ENCODE results near the gene C16orf78.

C16orf78 gene

DNA sequence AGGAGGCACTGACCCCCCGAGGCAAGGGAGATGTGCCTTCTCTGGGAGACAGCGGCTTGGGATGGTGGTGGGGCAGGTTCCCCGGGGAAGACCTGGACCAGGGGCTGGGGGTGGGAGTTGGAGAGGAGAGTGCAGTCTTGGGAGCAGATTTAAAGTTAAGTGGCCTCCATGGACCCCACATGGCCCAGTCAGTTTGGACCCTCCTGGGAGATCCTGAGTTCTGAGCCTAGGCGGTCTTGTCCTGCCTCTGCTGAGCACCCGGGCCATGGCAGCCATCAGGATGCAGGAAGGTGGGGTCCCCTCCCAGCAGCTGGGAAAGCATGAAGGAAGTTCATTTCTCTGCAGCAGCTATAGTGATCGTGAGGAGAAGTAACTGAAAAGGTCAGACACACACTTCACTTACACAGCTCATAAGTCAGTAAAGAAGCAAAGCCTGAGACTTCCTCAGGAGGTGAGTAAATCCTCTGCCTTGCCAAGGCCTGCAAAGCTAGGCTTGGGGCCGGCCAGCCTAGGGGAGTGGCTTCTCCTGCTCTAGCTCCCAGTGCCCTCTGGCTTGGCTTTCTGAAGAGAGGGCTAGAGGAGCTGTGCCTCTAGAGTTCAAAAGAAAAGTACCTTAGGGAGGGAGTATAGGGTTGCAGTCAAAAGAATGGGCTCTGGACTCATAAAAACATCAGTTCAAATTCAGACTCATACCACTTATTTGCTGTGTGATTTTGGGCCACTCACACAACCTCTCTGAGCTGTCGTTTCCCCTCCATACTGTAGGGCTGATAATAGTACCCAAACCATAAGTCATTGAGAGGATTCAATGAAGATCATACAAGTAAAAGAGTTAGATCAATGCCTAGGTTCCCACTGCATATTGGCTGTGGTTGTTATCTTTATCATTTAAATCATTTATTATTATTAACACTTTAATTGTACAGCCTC lies 31.0 kb upstream of the C16orf78 start:
- no peak for TF ChIP-seq POLR2A (IDR thresholded peaks at IDR 0.05; ENCODE audit: low read depth, low read length)
- FAIRE-seq, result no peak
- no peak for DNase-seq (ENCODE audit: insufficient read length, low spot score)

DNA sequence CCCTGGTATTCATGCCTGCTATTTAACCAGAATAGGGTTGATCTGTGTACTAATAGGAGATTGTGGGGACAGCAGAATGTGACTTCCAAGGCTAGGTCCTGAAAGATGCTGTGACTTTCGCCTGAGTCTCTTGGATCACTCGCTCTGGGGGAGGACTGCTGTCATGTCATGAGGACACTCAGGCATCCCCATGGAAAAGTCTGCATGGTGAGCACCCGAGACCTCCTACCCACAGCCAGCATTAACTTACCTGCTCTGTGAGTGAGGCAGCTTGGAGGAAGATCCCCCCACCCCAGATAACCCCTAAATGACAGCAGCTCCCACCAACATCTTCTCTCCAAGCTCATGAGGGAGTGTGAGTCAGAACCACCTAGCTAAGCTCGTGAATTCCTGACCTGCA lies 30.3 kb upstream of the C16orf78 start:
- DNase-seq (ENCODE audit: insufficient read length, low spot score) (no peak), FAIRE-seq (no peak)
- TF ChIP-seq POLR2A (IDR thresholded peaks at IDR 0.05; ENCODE audit: low read depth, low read length), result no peak

DNA sequence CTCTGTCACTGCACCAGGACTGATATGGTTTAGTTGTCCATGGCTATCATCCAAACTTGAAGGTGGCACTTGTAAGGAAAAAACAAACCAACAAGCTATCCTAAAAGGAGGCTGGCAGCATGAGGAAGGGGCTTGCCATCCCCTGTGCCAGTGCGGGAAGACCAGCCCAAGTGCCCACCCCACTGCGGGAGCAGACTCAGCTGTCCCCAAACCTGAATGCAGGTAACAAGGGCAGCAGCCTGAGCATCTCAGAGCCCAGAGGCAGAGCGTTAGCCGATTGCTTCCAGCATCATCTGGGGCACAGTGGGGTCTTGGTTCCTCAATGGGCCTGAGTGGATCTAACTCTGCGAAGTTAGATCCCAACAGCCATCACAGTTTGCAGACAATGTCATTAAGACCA lies 29.2 kb upstream of the C16orf78 start:
- no peak for TF ChIP-seq POLR2A (IDR thresholded peaks at IDR 0.05; ENCODE audit: low read depth, low read length)
- DNase-seq (ENCODE audit: insufficient read length, low spot score), result no peak
- no peak for FAIRE-seq

DNA sequence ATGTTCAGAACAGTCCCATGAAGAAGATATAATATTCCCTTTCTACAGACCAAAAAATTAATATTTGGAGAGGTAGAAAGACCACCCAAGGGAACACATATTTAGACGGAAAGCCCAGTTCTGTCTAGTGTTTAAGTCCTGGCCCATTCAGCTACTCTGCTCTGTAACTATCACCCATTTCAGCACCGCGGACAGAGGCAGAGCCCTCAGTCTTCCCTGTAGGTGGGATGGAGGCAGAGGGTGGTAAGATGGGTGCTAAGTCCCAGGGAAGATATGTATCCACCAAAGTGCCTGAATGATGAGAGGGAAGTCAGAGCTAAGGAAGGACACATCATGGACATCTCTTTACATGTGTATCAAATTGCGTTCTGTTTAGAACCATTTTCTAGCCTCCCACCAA lies 27.8 kb upstream of the C16orf78 start:
- TF ChIP-seq POLR2A (IDR thresholded peaks at IDR 0.05; ENCODE audit: low read depth, low read length), result no peak
- DNase-seq (ENCODE audit: insufficient read length, low spot score) (peak; percentile 21), FAIRE-seq (no peak)

DNA sequence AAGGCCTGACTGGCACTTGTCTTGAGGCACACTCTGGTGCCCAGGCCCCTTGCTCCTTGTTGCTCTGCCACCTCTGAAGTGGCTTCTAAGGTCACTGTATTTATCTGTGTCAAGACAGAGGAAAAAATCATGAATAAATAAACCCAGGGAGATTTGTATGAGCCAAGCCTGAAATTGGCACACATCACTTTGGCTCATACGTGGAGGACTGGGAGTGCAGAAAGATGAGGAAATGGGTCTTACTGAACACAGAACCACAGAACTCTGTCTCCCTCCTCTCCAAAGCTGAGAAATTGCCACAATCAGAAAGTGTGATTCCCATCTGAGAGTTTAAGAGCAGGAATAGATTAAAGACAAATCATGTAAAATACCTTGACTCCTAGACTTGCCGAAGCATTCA lies 27.1 kb upstream of the C16orf78 start:
- TF ChIP-seq POLR2A (IDR thresholded peaks at IDR 0.05; ENCODE audit: low read depth, low read length), result no peak
- DNase-seq (ENCODE audit: insufficient read length, low spot score), result no peak
- FAIRE-seq, result no peak

DNA sequence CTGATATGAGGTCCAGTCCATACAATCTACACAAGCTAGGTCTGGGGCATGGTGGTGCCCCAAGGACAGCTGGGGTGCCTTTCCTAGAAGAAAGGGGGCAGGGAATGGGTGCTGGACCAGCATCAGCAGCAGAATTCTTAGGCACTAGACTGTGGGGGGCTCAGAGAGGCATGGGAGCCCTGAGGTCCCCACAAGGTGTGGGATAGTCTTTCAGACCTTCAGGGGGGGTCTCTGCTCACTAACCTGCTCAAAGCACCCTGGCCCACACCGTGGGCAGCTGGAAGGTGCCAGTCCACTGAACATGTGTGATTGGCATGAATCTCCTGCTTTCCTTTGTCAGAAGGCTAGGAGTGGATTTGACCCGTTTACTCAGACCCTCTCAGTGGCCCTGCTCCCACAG lies 26.1 kb upstream of the C16orf78 start:
- FAIRE-seq (no peak), DNase-seq (ENCODE audit: insufficient read length, low spot score) (no peak)
- TF ChIP-seq POLR2A (IDR thresholded peaks at IDR 0.05; ENCODE audit: low read depth, low read length), result no peak

DNA sequence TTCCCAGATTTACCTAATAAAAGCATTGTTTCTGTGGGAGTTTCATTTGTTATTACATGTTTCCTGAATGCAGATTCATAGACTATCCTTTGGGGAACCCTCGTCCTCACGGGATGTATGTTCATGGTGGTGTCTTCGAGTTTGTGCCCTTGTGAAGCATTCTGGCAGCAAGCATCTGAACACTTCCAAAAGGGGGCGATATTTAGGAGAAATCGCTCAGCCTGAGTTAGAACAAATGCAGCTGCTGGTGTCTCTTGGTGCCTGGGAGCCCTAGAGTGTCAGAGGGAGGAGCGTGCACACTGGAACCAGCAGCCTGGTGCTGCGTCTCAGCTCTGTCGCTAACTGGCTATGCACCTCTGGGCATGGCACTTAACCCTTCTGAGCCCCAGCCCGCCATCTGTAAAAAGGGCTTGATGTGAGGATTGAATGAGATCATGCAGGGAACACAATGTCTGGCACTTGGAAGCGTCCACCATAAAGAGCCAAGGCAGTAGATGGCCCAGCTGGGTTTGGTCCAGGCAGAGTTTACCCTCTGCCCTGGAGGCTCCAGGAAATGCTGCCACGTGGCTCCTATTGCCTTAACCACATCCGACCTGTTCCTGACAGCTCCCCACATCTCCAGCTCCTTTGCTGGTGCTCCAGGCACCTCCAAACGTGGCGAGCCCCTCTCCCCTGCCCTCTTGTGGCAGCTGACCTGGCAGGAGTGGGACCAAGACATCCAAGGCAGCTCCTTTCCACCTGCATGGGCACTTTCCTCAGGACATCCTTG lies 25.0 kb upstream of the C16orf78 start:
- FAIRE-seq, result no peak
- no peak for TF ChIP-seq POLR2A (IDR thresholded peaks at IDR 0.05; ENCODE audit: low read depth, low read length)
- no peak for DNase-seq (ENCODE audit: insufficient read length, low spot score)

DNA sequence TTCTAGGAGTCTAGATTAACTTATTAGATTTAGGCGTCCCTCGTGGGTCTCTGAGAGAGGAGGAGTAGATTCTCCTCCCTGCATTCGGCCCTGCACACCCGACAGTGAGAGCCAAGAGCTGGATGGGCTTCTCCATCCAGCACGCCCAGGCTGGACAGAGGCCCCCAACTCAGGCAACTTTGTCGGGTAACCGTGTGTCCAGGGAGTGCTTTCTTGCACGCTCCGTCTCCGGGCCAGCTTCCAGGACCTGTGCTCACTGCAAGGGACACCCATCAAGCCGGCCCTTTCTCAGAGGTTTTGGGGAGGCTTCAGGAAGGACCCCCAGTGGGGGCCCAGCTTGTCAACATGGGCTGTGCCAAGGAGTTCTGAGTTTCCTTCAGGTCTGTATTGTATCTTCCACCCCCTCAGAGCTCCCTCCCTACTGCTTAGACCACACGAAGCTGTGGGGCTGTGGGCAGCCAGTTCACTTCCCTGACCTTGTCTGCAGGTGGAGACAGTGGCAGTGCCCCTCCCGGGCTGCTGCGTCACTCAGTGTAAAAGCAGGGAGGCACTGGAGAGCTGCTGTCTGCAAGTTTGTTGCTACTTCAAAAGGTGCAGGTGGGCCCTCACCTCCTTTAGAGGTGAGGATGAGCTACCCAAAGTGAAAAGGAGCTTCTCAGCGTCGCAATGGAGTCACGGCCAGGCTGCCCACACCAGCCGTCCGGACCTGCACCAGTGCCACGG lies 24.0 kb upstream of the C16orf78 start:
- TF ChIP-seq POLR2A (IDR thresholded peaks at IDR 0.05; ENCODE audit: low read depth, low read length), result no peak
- DNase-seq (ENCODE audit: insufficient read length, low spot score) (no peak), FAIRE-seq (no peak)

DNA sequence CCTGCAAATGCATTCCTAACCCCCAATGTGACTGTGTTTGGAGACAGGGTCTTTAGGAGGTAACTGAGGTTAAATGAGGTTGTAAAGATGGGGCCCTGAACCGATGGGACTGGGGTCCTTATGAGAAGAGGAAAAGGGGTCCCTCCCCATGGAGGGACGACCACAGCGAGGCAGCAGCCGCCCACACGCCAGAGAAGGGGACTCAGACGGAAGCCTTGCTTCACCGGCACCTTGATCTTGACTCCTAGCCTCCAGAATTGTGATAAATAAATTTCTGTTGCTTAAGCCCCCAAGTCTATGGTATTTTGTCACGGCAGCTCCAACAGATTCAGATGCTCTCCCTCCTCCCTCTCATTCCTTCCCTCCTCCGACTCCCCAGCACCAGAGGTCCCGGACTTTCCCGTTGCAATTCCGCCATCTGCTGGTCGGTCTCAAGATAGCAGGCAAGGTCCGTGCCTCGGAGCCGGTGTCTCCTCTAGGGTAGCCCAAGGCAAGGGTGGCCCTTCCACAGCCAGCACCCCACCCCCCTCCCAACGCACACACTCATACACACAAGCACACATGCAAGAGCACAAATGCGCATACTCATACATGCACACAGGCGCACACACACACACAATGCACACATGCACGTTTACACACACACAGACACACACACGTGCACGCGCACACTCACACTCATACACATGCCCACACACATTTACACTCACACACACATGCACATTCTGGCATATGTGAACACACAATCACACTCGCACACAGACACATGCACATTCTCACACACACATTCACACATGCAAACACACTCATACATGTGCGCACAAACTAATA lies 23.1 kb upstream of the C16orf78 start:
- no peak for TF ChIP-seq POLR2A (IDR thresholded peaks at IDR 0.05; ENCODE audit: low read depth, low read length)
- FAIRE-seq (no peak), DNase-seq (ENCODE audit: insufficient read length, low spot score) (peak; percentile 60)

DNA sequence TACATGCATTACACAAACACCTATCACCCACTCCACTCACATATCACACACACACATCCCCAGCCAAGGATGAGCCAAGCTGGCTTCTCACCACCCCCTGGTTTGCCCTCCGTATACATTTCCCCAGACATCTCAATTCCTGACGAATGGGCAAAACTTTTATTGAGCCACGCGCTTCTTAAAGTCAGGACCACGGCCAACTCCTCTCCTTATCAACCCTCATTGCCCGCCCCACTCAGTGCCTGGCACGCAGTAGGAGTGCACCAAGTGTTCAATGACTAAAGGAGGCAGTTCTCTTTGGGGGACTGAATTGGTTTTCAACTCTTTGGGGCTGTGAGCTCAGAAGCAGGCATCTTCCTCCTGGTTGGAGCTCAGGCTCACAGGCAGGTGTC lies 22.5 kb upstream of the C16orf78 start:
- FAIRE-seq (no peak), DNase-seq (ENCODE audit: insufficient read length, low spot score) (no peak)
- no peak for TF ChIP-seq POLR2A (IDR thresholded peaks at IDR 0.05; ENCODE audit: low read depth, low read length)

DNA sequence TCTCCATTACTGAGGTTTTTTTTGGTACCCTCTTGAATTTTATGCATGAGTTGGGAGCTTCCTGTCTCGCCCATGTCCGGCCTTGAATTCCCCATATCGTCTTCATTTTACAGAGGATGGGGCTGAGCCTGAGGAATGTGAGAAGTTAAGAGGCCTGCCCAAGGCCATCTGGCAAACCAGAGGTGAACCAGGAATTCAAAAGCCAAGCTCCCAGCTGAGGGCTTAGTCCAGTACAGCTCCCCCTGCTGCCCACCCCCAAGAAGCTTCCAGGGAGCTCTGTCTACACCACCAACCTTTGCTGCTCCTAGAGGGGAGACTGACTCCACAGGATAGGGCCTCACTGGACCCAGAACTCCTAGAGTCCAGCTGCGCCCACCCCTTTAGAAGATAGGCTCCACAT lies 20.7 kb upstream of the C16orf78 start:
- DNase-seq (ENCODE audit: insufficient read length, low spot score) (no peak), FAIRE-seq (no peak)
- no peak for TF ChIP-seq POLR2A (IDR thresholded peaks at IDR 0.05; ENCODE audit: low read depth, low read length)

DNA sequence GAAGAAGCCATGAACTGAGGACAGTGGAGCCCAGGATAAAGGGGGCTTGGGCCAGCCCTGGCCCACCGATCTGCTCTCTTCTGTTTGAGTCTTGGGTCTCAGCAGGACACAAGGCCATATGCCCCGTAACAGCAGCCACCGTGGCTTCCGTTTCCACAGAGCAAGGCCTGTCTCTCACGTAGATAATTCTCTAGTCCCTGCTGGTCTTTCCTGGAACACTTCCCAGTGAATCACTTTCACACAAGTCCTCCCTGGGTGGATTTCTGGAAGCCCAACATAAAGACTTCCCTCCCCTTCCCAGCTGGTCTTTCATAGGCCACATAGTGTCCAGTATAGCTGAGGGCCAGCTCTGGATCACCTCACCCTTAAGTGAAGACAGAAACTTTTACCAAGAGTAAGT lies 19.9 kb upstream of the C16orf78 start:
- DNase-seq (ENCODE audit: insufficient read length, low spot score) (no peak), FAIRE-seq (no peak)
- no peak for TF ChIP-seq POLR2A (IDR thresholded peaks at IDR 0.05; ENCODE audit: low read depth, low read length)

DNA sequence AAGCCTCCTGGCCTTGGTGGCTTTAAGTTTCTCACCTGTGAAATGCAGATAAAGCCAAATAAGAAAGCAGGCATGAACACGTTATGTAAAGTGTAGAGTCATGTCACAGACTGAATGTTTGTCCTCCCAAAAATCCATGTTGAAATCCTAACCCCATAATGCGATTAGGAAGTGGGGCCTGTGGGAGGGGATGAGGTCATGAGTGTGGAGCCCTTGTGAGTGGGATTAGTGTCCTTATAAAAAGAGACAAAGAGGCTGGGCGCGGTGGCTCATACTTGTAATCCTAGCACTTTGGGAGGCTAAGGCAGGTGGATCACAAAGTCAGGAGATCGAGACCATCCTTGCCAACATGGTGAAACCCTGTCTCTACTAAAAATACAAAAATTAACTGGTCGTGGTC lies 19.5 kb upstream of the C16orf78 start:
- DNase-seq (ENCODE audit: insufficient read length, low spot score), result no peak
- no peak for FAIRE-seq
- no peak for TF ChIP-seq POLR2A (IDR thresholded peaks at IDR 0.05; ENCODE audit: low read depth, low read length)
